ENCODE results near the gene AVEN. TPM values are rescaled to one million over a fixed set of nuclear protein-coding genes. Genes with fewer than 3 reads are reported as not detected.

The AVEN gene, protein sequence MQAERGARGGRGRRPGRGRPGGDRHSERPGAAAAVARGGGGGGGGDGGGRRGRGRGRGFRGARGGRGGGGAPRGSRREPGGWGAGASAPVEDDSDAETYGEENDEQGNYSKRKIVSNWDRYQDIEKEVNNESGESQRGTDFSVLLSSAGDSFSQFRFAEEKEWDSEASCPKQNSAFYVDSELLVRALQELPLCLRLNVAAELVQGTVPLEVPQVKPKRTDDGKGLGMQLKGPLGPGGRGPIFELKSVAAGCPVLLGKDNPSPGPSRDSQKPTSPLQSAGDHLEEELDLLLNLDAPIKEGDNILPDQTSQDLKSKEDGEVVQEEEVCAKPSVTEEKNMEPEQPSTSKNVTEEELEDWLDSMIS
- 10.1 TPM for total RNA-seq

DNA sequence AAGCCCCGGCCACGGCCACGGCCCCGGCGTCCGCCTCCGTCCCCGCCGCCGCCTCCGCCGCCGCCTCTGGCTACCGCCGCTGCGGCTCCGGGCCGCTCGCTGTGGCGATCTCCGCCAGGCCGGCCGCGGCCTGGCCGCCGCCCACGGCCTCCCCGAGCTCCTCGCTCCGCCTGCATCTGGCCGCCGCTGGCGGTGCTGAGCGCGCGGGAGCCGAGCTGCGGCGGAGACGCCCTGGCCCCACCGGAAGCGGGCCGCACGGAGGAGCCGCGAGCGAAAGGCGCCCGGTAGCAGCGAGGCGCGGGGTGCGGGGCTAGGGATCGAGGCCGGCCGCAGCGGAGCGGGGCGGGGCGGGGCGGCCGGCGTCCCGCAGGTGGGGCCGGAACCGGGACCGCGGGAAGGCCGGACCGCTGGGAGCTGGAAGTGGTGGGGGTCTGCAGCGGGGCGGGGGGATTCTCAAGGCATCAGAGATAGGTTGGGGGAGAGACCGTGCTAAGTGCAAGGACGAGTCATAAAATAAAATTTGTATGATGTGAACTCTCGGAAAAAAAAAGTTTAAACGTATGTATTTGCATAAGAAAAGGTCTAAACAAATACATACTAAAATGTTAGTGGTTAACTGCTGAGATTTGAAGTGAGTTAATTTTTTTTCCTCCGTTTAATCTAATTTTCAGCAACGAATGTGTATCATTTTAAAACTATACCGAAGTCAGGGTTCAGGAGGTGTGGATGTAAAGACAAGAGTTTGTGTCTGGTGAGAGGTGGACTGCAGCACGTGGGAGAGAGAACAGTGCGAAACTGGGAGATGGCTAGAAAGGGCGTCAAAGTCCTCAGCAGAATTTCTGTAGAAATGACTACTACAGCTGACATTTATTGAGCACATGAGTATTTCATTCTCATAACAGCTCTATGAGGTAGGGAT lies at the start of gene AVEN:
AVEN (minus strand) TSS at position 334 of the 919 bp plus-strand sequence; CDS start at position 176, 158 bp downstream.

DNA sequence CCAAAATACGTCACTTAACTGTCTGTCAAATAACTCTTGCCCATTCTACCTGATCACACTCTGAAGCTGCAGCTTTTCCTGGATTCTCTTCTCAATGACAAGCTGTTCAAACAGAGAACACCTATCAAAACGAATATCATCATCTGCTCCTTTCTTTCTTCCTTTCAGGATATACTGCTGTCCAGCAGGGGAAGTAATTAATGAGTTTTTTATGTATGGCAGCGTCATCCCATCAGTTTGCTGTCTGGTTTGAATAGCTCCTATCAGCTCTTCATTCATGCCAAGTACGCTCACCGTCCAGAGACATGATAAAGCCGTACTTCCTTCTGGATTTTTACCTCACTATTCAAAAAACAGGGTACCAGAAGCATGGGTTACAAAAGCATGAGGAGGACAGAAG lies 70.8 kb downstream of the AVEN start, which contains the start of gene CHRM5:
CHRM5 (plus strand) TSS at position 274 of the 400 bp plus-strand sequence. CDS start 94,221 bp downstream, outside the sequence.

Other genes starting within 250 kb of the AVEN start
- gene CHRM5, start 70.7 kb downstream of the AVEN start, total RNA-seq: 10.6 TPM
- 39.4 TPM for gene EMC7, start 62.7 kb upstream of the AVEN start, total RNA-seq
- gene PGBD4, start 62.9 kb upstream of the AVEN start, total RNA-seq: 5.3 TPM
- 99.9 TPM for gene KATNBL1, start 170.9 kb upstream of the AVEN start, total RNA-seq
- 131 TPM for gene EMC4, start 185.8 kb upstream of the AVEN start, total RNA-seq